A673 (cell line): ENCODE data around the gene CC2D1A. TPM values are rescaled to one million over a fixed set of nuclear protein-coding genes. Genes with fewer than 3 reads are reported as not detected.

Experiments
- BruUV-seq: library from RNA; stranded (reverse); fragments of 400-500 nt; replicated peaks from 2 replicates; lab custom pipeline; 2021; lab: Mats Ljungman, UMichigan
- CTCF ChIA-PET: fragments of 300-600 bp; sonication (Branson Sonifier 250); formaldehyde crosslinking; loops from one replicate; lab custom pipeline; 2022; ENCODE audit warnings: antibody characterized with exemption; lab: Charles Lee
- POLR2A ChIA-PET: fragments of 300-600 bp; sonication (Branson Sonifier 250); formaldehyde crosslinking; loops from one replicate; lab custom pipeline; 2022; ENCODE audit warnings: antibody characterized with exemption; ENCODE audit not compliant: low non-redundant PET; lab: Charles Lee
- DNase-seq: peaks from one replicate; pipeline ENCODE4 v3.0.0-alpha.2; 2015; ENCODE audit warnings: low spot score
- H3K27ac ChIP-seq: fragments of 200-600 bp; sonication (generic); 2 replicates; pipeline ENCODE4 v1.5.1; 2016; ENCODE audit warnings: mixed run types, low read depth, mild to moderate bottlenecking, mixed read lengths, antibody characterized with exemption, low read length; ENCODE audit not compliant: poor library complexity, severe bottlenecking
- H3K27me3 ChIP-seq: fragments of 200-600 bp; sonication (generic); replicated peaks from 2 replicates; pipeline ENCODE4 v1.6.1; 2017; ENCODE audit warnings: mixed run types, low read depth, mild to moderate bottlenecking, mixed read lengths, antibody characterized with exemption, low read length; ENCODE audit not compliant: insufficient read depth, poor library complexity
- H3K36me3 ChIP-seq: fragments of 200-600 bp; sonication (generic); 2 replicates; pipeline ENCODE4 v1.6.1; 2016; ENCODE audit warnings: mixed run types, mild to moderate bottlenecking, mixed read lengths, antibody characterized with exemption, low read length; ENCODE audit not compliant: insufficient read depth, poor library complexity, severe bottlenecking
- H3K4me1 ChIP-seq: fragments of 200-600 bp; sonication (generic); 2 replicates; pipeline ENCODE4 v1.6.1; 2017; ENCODE audit warnings: mixed run types, mild to moderate bottlenecking, mixed read lengths, antibody characterized with exemption, low read length; ENCODE audit not compliant: insufficient read depth, poor library complexity, severe bottlenecking
- H3K4me3 ChIP-seq: fragments of 200-600 bp; sonication (generic); 2 replicates; pipeline ENCODE4 v1.5.1; 2016; ENCODE audit warnings: low read depth, mixed run types, mild to moderate bottlenecking, mixed read lengths, low read length; ENCODE audit not compliant: poor library complexity, severe bottlenecking
- H3K9me3 ChIP-seq: fragments of 200-600 bp; sonication (generic); 2 replicates; pipeline ENCODE4 v1.6.1; 2016; ENCODE audit warnings: mixed run types, low read depth, mild to moderate bottlenecking, mixed read lengths, antibody characterized with exemption, low read length; ENCODE audit not compliant: poor library complexity, severe bottlenecking
- EZH2 ChIP-seq: fragments of 200-600 bp; sonication (generic); IDR thresholded peaks from 2 replicates; pipeline ENCODE4 v1.6.1; 2017; ENCODE audit warnings: borderline replicate concordance, low read depth, mild to moderate bottlenecking, mixed read lengths, antibody characterized with exemption, low read length; ENCODE audit not compliant: poor library complexity, severe bottlenecking
- intact Hi-C: fragments of 100-400 bp; cut with micrococcal nuclease; formaldehyde crosslinking; loops from one replicate; pipeline ENCODE4 v1.10.0; 2022; ENCODE audit not compliant: unreplicated experiment
- total RNA-seq: library from RNA; stranded (reverse); gene quantifications from 2 replicates; pipeline ENCODE4 v1.2.3, GENCODE V29; 2021
- TF ChIP-seq, protein P1 (sequence below): fragments of 300-800, 200-600 bp; sonication (generic); conservative IDR thresholded peaks from 2 replicates; pipeline ENCODE4 v1.5.1; 2017; ENCODE audit warnings: low read depth, mild to moderate bottlenecking, antibody characterized with exemption, low read length, moderate library complexity, mixed read lengths

The CC2D1A gene
- total RNA-seq, 1 experiment from 2014 or later, result 38.6 TPM

DNA sequence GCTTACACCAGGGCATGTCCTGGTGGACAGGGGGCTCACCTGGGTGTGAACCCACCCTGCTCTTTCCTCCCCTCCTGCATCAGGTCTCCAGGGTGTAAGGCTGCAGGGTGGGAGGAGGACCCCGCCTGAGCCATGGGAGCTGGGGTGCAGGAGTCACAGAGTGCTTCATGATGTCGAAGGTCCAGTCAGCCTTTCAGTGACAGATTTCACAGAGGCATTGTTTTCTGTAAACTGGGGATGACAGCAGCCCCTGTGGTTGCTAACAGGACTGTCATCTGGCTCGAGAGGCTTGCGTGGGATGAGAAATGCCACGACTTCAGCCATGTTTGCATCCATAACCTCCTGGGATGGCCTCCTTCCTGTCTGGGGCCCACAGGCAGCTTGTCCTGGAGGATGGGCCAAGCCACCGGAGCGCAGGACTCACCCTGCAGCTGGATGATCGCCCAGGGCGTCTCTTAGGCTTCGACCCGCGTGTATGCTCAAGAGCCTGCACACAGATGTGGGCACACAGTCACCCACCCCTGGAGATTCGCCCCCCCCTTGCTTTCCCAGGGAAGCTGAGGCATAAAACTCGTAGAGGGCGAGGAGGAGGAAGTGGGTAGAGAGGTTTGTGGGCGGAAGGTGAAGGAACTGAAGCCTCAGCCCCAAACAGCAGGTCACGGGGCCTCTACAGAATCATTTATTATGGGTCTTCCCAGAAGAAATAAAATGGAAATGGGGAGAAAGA is 24.1 kb upstream of the CC2D1A start:
- Histone ChIP-seq H3K4me3 (no peak overlapping the region), H3K9me3 (no peaks in the 10 kb centered on the region), H3K27me3 (no peaks in the 10 kb centered on the region), H3K4me1 (peaks cover 13% of the 10 kb centered on the region), H3K27ac (no peak overlapping the region), H3K36me3 (no peaks in the 10 kb centered on the region)
- ChIA-PET CTCF (interaction anchor here (1.1 kb wide), 1 partner anchor 192 kb away, joined by 3 read pairs; no protein-coding TSS in a partner anchor), POLR2A (interaction anchor here (0.6 to 0.7 kb wide), 2 partner anchors 57 to 254 kb away, joined by 7 read pairs; no protein-coding TSS in a partner anchor)
- DNase-seq, result no peak
- intact Hi-C loops, result loop anchor here (5.0 kb wide), 3 partner anchors 150 to 600 kb away; partner anchors contain the start of genes ASF1B and IL27RA
- TF ChIP-seq, protein P1, sequence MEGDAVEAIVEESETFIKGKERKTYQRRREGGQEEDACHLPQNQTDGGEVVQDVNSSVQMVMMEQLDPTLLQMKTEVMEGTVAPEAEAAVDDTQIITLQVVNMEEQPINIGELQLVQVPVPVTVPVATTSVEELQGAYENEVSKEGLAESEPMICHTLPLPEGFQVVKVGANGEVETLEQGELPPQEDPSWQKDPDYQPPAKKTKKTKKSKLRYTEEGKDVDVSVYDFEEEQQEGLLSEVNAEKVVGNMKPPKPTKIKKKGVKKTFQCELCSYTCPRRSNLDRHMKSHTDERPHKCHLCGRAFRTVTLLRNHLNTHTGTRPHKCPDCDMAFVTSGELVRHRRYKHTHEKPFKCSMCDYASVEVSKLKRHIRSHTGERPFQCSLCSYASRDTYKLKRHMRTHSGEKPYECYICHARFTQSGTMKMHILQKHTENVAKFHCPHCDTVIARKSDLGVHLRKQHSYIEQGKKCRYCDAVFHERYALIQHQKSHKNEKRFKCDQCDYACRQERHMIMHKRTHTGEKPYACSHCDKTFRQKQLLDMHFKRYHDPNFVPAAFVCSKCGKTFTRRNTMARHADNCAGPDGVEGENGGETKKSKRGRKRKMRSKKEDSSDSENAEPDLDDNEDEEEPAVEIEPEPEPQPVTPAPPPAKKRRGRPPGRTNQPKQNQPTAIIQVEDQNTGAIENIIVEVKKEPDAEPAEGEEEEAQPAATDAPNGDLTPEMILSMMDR, result no peak
- no peak for TF ChIP-seq EZH2
- no TSS peak for BruUV-seq

DNA sequence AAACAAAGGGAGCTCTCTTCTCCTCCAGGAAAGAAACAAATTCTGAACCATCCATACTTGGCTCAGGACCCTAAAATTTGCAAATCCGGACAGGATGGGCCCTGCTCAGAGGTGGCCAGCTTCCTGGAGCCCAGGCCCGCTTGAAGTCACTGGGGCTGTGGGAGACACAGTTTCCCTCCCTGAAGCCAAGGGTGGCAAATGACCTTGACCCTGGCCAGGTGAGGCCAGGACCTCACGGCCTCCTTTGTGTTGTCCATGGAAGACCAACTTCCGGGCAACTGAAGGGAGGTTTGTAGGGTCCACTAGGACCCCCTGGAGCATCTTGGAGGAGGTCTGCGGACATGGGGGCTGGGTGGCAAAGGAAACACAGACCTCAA is 23.6 kb upstream of the CC2D1A start:
- Histone ChIP-seq H3K36me3 (no peaks in the 10 kb centered on the region), H3K4me1 (peaks cover 13% of the 10 kb centered on the region), H3K9me3 (no peaks in the 10 kb centered on the region), H3K4me3 (no peak overlapping the region), H3K27ac (no peak overlapping the region), H3K27me3 (no peaks in the 10 kb centered on the region)
- intact Hi-C loops, result loop anchor here (5.0 kb wide), 3 partner anchors 150 to 600 kb away; partner anchors contain the start of genes ASF1B and IL27RA
- no TSS peak for BruUV-seq
- DNase-seq, result no peak
- ChIA-PET POLR2A (interaction anchor here (0.6 to 0.7 kb wide), 2 partner anchors 57 to 253 kb away, joined by 7 read pairs; no protein-coding TSS in a partner anchor), CTCF (no interaction called here)
- TF ChIP-seq EZH2, result no peak
- TF ChIP-seq, protein P1, result no peak

DNA sequence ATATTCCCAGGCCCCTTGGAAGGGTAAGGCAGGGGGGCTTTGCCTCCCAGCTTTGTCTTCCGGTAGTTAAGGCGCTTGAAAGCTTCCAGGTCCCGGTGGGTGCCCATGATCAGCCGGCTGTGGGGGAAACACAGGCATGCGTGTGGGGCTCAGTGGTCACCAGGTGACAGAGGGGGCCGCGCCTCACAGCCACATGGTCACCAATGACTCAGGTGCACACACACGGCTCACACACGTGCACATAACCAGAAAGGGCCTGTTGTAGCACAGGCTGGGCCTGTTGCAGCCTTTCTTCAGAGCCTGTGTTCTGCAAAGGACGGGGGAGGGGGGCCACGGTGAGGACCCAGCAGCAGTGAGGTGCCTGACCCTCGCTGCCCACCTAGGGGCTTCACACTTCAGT is 23.2 kb upstream of the CC2D1A start:
- TF ChIP-seq EZH2, result no peak
- TF ChIP-seq, protein P1, result no peak
- intact Hi-C loops, result loop anchor here (5.0 kb wide), 3 partner anchors 149 to 599 kb away; partner anchors contain the start of genes ASF1B and IL27RA
- POLR2A ChIA-PET, result interaction anchor here (0.5 to 0.6 kb wide), 2 partner anchors 13 to 253 kb away, joined by 5 to 7 read pairs; no protein-coding TSS in a partner anchor
- no peak overlapping the region for H3K27ac ChIP-seq
- H3K4me3 ChIP-seq, result no peak overlapping the region
- DNase-seq, result no peak
- no TSS peak for BruUV-seq
- H3K27me3 ChIP-seq, result no peaks in the 10 kb centered on the region
- H3K9me3 ChIP-seq, result no peaks in the 10 kb centered on the region
- no peaks in the 10 kb centered on the region for H3K36me3 ChIP-seq
- CTCF ChIA-PET, result interaction anchor here (0.6 kb wide), 1 partner anchor 20 kb away, joined by 5 read pairs; no protein-coding TSS in a partner anchor
- H3K4me1 ChIP-seq, result peaks cover 13% of the 10 kb centered on the region
